ENCODE results near the gene RIPOR1. TPM values are rescaled to one million over a fixed set of nuclear protein-coding genes. Genes with fewer than 3 reads are reported as not detected.

The RIPOR1 gene
- total and polyA plus RNA-seq, 2 of the 4 experiments (the other 2 are of a cell fraction): 9.5 to 41.3 TPM

GRCh38 chr16:67483731-67484525, 44.7 kb upstream of the RIPOR1 start:
- Histone ChIP-seq H3K4me3 (ENCODE audit: insufficient read depth, low read depth, low read length) (no peak overlapping the region), H3K9ac (ENCODE audit: low read depth, low read length) (no peak overlapping the region), H2BK120ac (ENCODE audit: low read depth, low read length) (no peak overlapping the region), H3K27me3 (ENCODE audit: control insufficient read depth, insufficient read depth, low read length) (no peaks in the 10 kb centered on the region), H2BK15ac (ENCODE audit: low read depth, low read length) (no peak overlapping the region), H3K9me1 (ENCODE audit: insufficient read depth, low read length) (no peaks in the 10 kb centered on the region; the same call in 1 of the 2 replicates), H4K8ac (ENCODE audit: low read depth in 2 of 2, low read length in 2 of 2) (no peak overlapping the region; a peak in 1 of 4 replicates), H3K4me1 (ENCODE audit: control insufficient read depth, insufficient read depth, low read length) (peaks cover 14% of the 10 kb centered on the region), H3K36me3 (ENCODE audit: control insufficient read depth, insufficient read depth, low read length) (no peaks in the 10 kb centered on the region), H2AFZ (replicated peaks; ENCODE audit: low read length, poor library complexity) (peak overlapping the region; percentile 70), H3K79me1 (ENCODE audit: low read depth in 1 of 2, low read length in 2 of 2) (peaks cover 10 to 43% of the 10 kb centered on the region in 2 experiments; a peak in 3 of 4 replicates), H3K4me2 (ENCODE audit: low read depth, low read length) (no peak overlapping the region), H4K5ac (ENCODE audit: low read depth, low read length) (no peak overlapping the region), H2AK5ac (ENCODE audit: low read depth, low read length) (no peak overlapping the region), H3K14ac (replicated peaks; ENCODE audit: low read depth, low read length) (no peak overlapping the region), H2AK9ac (replicated peaks; ENCODE audit: low read depth, low read length, poor library complexity) (peak overlapping the region; percentile 74), H2BK5ac (ENCODE audit: low read depth, low read length, poor library complexity, severe bottlenecking) (no peak overlapping the region), H3K56ac (ENCODE audit: extremely low read depth, insufficient read depth, low read length) (no peak overlapping the region), H3K27ac (ENCODE audit: insufficient read depth, low read length) (no peak overlapping the region), H3K23ac (ENCODE audit: low read depth, low read length) (no peak overlapping the region), H4K20me1 (ENCODE audit: insufficient read depth, low read length) (peaks cover 10% of the 10 kb centered on the region), H4K91ac (ENCODE audit: insufficient read depth, low read depth, low read length) (no peak overlapping the region), H2BK20ac (ENCODE audit: low read depth, low read length) (no peak overlapping the region), H3K4ac (ENCODE audit: low read depth, low read length) (peak overlapping the region; percentile 30), H3K9me3 (ENCODE audit: control insufficient read depth, insufficient read depth, low read length) (no peaks in the 10 kb centered on the region), H3K18ac (ENCODE audit: low read depth, low read length) (no peak overlapping the region)
- CTCF ChIA-PET: no interaction called here
- BruUV-seq (replicated peaks): no TSS peak
- in situ Hi-C loops (cut with MboI; ENCODE audit: low sequenced_read_pairs) (no loop called here), intact Hi-C loops (cut with micrococcal nuclease) (no loop called here), dilution Hi-C loops (cut with HindIII; ENCODE audit: low sequenced_read_pairs, unreplicated experiment) (no loop called here)
- DNase-seq: peak; percentile 24
- no peak for ATAC-seq (ENCODE audit: low read depth)
- POLR2A ChIA-PET (ENCODE audit: unreplicated experiment): no interaction called here
- WGBS, 2 experiments (ENCODE audit: extremely low coverage in 2 of 2, insufficient read length in 1 of 2): 90% methylated on average over 4 of the region's 12 CpGs; no CpG with 5 or more reads in 1 of the 2 experiments
- TF ChIP-seq SMC3 (IDR thresholded peaks at IDR 0.05; ENCODE audit: low read depth, low read length) (no peak), RFX5 (IDR thresholded peaks at IDR 0.05; ENCODE audit: low read depth, low read length) (no peak), FOS (IDR thresholded peaks at IDR 0.05; ENCODE audit: low read depth, low read length) (no peak), MXI1 (IDR thresholded peaks at IDR 0.05; ENCODE audit: borderline replicate concordance, low read depth, low read length) (no peak), RCOR1 (IDR thresholded peaks at IDR 0.05; ENCODE audit: insufficient replicate concordance, low read length) (no peak), RAD21 (IDR thresholded peaks at IDR 0.05; ENCODE audit: low read length) (no peak), CEBPB (IDR thresholded peaks at IDR 0.05; ENCODE audit: low read depth, low read length) (no peak), MAZ (IDR thresholded peaks at IDR 0.05; ENCODE audit: borderline replicate concordance, low read depth, low read length) (no peak), BHLHE40 (IDR thresholded peaks at IDR 0.05; ENCODE audit: low read depth, low read length) (no peak), POLR2A (IDR thresholded peaks at IDR 0.05; ENCODE audit: low read depth, low read length) (no peak), ELK1 (IDR thresholded peaks at IDR 0.05; ENCODE audit: borderline replicate concordance, low read depth, low read length) (no peak), CTCF (conservative IDR thresholded peaks at IDR 0.05; ENCODE audit: low read depth, low read length) (no peak), MAFK (IDR thresholded peaks at IDR 0.05; ENCODE audit: low read depth, low read length) (no peak), CHD1 (IDR thresholded peaks at IDR 0.05; ENCODE audit: low read depth, low read length) (no peak)
- TF ChIP-seq, protein P1, sequence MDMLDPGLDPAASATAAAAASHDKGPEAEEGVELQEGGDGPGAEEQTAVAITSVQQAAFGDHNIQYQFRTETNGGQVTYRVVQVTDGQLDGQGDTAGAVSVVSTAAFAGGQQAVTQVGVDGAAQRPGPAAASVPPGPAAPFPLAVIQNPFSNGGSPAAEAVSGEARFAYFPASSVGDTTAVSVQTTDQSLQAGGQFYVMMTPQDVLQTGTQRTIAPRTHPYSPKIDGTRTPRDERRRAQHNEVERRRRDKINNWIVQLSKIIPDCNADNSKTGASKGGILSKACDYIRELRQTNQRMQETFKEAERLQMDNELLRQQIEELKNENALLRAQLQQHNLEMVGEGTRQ (IDR thresholded peaks at IDR 0.05; ENCODE audit: low read depth, low read length): no peak; the same call in 1 of the 2 replicates

All from IMR-90 (cell line).